Bone marrow (tissue), 2 donors: ENCODE results near the gene RAET1G.
A peak's percentile ranks its signal among the peaks of the same experiment; 100 is the strongest.
"Not testable (repeated sequence)": the region's sequence is repeated elsewhere in the genome, so short reads cannot be mapped to it uniquely, and the experiment has no call there.

Source experiments
- DNase-seq, 2 donors: peaks; one replicate each; lab custom pipeline; 2025; lab: John Stamatoyannopoulos, UW

The RAET1G gene

GRCh38 chr6:149897015-149897697, 25.8 kb downstream of the RAET1G start:
- DNase-seq: no peak

- peak in 1 of 2 donors; percentile 56 for DNase-seq
These were observed 26.4 kb downstream of the RAET1G start for GRCh38 chr6:149896491-149896890.

GRCh38 chr6:149895833-149896271, 27.1 kb downstream of the RAET1G start:
- peak; percentile 7 to 91 for DNase-seq

GRCh38 chr6:149895048-149895590, 27.8 kb downstream of the RAET1G start:
- no peak for DNase-seq

- not testable (repeated sequence) for DNase-seq
These were observed 31.1 kb downstream of the RAET1G start for GRCh38 chr6:149891864-149892263.

GRCh38 chr6:149891259-149891658, 31.7 kb downstream of the RAET1G start:
- DNase-seq: no peak

- DNase-seq: no peak
These were observed 32.3 kb downstream of the RAET1G start for GRCh38 chr6:149890629-149891045.

GRCh38 chr6:149889326-149889725, 33.6 kb downstream of the RAET1G start:
- DNase-seq: no peak

- no peak for DNase-seq
These were observed 34.3 kb downstream of the RAET1G start for GRCh38 chr6:149888659-149889058.

- no peak for DNase-seq
These were observed 34.8 kb downstream of the RAET1G start for GRCh38 chr6:149888093-149888492.

- DNase-seq: no peak
These were observed 35.6 kb downstream of the RAET1G start for GRCh38 chr6:149887343-149887742.

GRCh38 chr6:149885888-149886287, 37.0 kb downstream of the RAET1G start:
- no peak for DNase-seq

GRCh38 chr6:149884617-149885016, 38.3 kb downstream of the RAET1G start:
- no peak for DNase-seq

GRCh38 chr6:149884215-149884614, 38.7 kb downstream of the RAET1G start:
- no peak for DNase-seq

- DNase-seq: no peak
These were observed 41.1 kb downstream of the RAET1G start for GRCh38 chr6:149881860-149882259.

- DNase-seq: no peak
These were observed 41.7 kb downstream of the RAET1G start for GRCh38 chr6:149881066-149881766.

GRCh38 chr6:149877659-149878058, 45.3 kb downstream of the RAET1G start:
- no peak for DNase-seq

GRCh38 chr6:149876241-149876933, 46.5 kb downstream of the RAET1G start:
- no peak for DNase-seq

GRCh38 chr6:149872233-149872632, 50.7 kb downstream of the RAET1G start:
- no peak for DNase-seq

- no peak for DNase-seq
These were observed 51.7 kb downstream of the RAET1G start for GRCh38 chr6:149871182-149871581.

GRCh38 chr6:149869275-149869892, 53.5 kb downstream of the RAET1G start:
- DNase-seq: no peak
